NCI-H748 treated with DMSO at 0.1 percent for 48 hours (cell line): ENCODE results near the gene CXCL10.
"Not testable (repeated sequence)": the region's sequence is repeated elsewhere in the genome, so short reads cannot be mapped to it uniquely, and the experiment has no call there.

Source experiments
- DNase-seq: peaks from one replicate; lab custom pipeline; 2025; lab: John Stamatoyannopoulos, UW

Gene CXCL10

GRCh38 chr4:76028350-76028765, 5.1 kb upstream of the CXCL10 start:
- DNase-seq, result peak; percentile 3

DNA sequence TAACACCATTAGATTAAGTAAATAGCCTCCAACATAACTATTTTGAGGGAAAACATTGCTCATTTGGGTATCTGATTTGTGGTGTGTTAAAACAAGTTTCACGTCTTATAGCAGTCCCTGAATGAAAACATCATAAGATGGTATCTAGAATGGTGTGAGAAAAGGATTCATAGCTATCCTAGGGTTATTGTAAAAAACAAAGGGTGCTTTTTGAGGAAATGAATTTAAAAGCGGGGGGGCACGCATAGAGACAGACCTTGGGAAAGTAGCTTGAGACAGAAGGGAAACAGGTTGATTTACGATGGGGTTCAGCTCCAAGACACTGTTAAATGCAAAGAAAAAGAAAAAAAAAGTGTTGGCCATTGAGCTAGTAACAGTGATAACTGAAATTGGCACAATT, 768 bp upstream of the CXCL10 start:
- no peak for DNase-seq

DNA sequence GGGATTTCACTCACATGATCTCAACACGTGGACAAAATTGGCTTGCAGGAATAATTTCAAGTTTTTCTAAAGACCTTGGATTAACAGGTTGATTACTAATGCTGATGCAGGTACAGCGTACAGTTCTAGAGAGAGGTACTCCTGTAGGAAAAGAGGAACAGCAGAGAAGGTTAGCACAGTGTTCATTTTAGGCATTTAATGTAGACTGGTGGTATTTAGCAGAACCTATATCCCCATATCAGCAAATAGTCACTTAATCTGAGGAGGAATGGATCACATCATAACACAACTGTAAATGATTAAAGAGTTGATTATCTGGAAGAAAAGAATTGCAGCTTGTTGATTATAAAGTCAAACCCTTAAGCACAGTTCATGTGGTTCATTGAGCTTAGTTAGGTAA, 620 bp downstream of the CXCL10 start:
- no peak for DNase-seq

GRCh38 chr4:76022031-76022430, 1.3 kb downstream of the CXCL10 start:
- DNase-seq, result no peak

DNA sequence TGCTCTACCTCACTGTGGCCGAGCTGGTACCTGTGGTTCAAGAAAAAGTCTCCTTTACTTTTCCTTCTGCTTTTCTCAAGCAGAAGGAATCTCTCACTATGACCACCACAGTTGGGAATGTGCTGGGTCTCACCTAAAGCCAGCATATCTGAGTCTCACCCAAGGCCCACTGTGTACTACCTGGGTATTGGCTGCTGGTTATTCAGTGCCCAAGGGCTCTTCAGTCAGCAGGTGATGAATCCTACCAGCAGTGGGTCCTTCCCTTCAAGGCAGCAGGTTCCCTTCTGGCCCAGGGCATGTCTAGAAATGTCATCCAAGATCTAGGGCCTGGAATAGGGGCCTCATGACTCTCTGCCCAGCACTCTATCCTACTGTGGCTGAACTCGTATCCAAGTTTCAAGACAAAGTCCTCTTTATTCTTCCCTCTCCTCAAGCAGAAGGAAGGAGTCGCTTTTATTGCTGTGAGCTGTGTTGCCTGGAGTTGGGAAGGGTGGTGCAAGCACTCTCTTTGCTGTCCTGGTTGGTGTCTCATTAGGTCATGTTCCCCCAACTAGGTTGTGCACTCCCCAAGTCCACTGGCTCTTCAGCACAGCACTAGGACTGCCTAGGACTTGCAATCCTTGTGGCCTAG, 6.1 kb downstream of the CXCL10 start:
- DNase-seq, result no peak

DNA sequence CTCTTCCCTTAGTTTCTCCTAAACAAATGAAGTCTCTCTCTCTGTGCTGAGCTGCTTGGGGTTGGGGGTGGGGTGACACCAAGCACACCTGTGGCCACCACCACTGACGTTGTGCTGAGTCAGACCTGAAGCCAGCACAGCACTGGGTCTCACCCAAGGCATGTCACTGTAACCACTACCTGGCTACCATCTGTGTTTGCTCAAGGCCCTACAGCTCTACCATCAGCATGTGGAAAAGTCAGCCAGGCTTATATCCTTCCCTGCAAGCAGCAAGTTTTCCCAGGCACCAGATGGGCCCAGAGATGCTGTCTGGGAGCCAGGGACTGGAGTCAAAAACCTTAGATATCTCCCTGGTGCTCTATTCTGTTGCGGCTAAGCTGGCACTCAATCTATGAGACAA, 6.9 kb downstream of the CXCL10 start:
- DNase-seq, result no peak

- DNase-seq, result no peak
Observed at GRCh38 chr4:76013540-76013939, 9.8 kb downstream of the CXCL10 start.

DNA sequence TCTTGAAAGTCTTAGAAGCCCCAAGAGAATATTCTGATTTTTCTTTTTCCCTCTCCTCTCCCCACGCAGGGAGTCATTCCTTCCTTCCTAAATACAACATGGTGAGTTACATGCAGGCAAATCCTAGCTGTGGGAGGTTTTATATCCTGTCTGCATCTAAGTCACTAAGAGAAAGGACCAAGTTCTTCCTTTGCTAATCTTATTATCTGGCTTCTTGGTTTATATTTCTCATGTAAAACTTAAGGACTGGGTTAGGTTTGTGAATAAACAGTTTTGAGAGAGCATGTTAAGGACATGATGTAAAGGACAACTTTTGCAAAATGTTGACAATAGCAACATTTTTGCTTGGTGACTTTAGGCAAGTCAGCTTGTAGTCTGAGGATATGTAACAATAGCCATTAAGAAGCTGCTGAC, 10.9 kb downstream of the CXCL10 start:
- DNase-seq, result no peak

DNA sequence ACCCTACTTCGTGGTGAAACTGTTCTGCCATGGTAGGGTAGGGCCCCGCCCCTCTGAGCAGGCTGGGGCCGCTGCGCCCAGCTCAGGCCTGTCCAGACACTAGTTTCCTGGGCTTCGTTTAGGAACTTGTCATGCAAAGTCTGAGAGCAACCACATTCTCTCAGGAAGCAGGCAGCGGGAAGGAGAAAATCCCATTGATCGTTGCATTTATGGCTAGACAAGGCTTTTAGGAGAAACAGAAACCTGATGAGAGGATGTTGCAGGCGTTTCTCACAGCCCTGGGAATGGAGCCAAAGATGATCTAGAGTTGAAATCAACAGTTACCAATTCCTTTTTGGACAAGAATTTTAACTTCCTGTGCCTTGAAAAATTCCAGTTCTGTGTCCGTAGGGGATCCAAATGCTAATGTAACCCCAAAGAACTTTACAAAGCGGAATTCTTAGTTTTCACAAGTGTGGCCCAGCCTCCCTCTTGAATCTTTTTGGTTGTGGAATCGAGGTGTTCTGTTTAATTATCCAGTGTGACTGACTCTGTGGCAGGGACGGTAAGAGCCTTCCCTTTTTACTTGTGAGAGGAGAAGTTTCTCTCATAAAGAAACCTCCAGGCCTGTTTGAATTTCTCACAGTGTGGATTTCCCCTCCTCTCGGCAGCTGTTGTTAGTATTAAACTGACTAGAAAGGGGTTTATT, 11.5 kb downstream of the CXCL10 start:
- DNase-seq, result no peak

DNA sequence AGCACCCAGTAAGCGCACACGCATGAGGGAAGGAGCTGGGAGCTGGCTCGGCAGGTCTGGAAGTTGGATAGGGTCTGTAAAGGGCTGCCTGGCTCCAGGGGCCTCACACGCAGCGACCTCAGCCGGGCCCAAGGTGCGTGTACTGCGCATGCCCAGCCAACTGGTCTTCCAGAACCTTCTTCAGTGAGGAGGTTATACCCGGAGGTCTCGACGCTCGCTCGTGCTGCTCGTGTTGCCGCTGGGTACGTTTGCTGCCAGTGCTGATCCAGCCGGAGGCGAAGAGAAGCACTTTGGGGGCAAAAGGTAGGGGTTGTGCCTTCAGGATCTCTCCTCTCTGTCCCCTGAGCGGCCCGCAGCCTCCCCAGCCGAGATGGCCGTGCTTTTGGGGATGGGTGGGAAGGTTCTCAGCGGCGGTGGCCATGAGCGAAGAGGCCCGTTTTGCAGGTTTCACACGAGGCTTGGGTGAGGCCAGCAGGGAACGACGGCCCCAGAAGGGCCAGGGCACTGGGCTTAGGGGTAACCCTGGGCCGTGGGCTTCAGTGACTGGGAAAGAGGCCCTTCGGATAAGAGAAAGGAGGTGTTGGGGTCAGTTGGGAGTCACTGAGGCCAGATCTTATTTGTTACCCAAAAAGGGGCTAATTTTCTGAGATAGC, 12.2 kb downstream of the CXCL10 start:
- DNase-seq, result no peak

GRCh38 chr4:76010576-76010975, 12.7 kb downstream of the CXCL10 start:
- no peak for DNase-seq

- no peak for DNase-seq
Observed at GRCh38 chr4:76009311-76009710, 14.0 kb downstream of the CXCL10 start.

- no peak for DNase-seq
Observed at GRCh38 chr4:76007089-76007862, 16.0 kb downstream of the CXCL10 start, which contains the start of gene CXCL9. Gene CXCL9, minus strand, starts transcription at chr4:76007509. Its CDS starts 60 bp downstream, at chr4:76007449.

DNA sequence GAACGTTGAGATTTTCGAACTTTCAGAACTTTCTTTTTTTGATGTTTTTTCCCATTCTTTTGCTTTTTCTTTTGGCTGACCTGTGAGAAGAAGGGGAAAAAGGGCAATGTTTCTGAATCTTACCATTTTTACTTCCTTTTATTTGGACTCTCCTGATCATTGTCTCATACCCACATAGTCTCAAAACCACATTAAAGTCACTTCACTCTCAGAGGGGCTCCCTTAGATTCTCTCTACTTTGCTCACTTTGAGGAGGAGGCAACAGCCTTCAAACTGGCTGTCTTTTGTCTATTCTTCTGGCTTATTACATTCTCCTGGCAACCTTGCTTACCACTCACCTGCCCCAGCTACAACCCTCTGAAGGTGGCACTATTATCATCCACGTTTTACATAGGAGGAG, 19.7 kb downstream of the CXCL10 start:
- no peak for DNase-seq

- DNase-seq, result no peak
Observed at GRCh38 chr4:76003035-76003434, 20.3 kb downstream of the CXCL10 start.

DNA sequence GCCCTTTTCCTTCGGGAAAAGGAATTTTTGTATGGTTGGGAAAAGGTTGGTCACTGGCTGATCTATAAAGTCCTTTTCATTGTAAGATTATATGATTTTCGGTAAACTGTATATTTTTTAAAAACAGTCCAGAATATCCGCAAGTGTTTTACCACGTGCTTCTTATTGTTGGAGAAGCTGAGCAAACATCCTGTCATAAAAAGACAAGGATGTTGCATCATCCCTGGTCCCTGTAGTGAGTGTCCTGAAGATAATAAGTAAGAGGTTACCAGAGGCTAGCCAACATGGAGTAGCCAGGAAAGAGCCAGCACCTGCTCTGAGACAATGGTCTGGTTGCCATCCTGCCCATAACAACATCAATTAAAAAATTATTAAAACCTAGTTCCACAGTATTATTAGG, 21.1 kb downstream of the CXCL10 start:
- no peak for DNase-seq

DNA sequence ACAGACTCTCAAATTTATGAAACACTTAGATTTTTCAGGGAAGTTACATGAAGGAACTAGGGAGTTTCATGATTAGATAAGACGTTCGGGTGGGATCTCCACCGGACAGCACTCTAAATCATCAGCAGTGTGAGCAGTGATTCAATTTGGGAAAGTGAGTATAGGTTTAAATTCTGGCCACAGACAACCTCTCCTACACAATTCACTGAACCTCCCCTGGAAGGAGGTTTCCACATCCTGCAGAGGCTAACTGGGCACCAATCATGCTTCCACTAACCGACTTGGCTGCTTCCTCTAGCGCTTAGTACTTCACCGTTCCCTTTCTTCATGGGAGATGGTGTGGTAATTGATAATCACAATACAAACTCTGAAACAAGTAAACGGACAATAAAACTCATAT, 21.6 kb downstream of the CXCL10 start:
- no peak for DNase-seq

DNA sequence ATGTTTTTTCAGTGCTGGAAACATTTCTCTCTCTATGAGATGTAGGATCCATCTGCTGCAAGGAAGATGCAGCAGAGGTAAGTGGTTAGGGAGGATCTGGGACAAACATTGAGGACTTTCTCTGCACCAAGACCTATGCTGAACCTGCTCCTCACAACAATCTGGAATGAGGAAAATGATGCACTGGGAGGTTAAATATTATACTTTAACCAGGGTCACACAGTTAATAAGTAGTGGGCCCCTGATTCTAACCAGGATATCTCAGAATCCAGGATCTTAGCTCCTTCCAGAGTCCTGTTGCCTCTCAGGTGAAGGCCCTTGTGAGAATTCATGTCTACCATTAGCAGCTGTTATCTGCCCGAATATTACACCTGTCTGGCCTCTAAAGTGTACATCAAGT, 23.0 kb downstream of the CXCL10 start:
- DNase-seq, result no peak

GRCh38 chr4:75998525-75999147, 24.7 kb downstream of the CXCL10 start:
- DNase-seq, result not testable (repeated sequence)

- no peak for DNase-seq
Observed at GRCh38 chr4:75997946-75998345, 25.4 kb downstream of the CXCL10 start.

GRCh38 chr4:75997081-75997480, 26.2 kb downstream of the CXCL10 start:
- DNase-seq, result no peak

GRCh38 chr4:75995727-75996126, 27.6 kb downstream of the CXCL10 start:
- DNase-seq, result peak; percentile 36
